Measurements from ENCODE around the gene NTN1. TPM values are rescaled to one million over a fixed set of nuclear protein-coding genes. Genes with fewer than 3 reads are reported as not detected.

NTN1 gene
- total and polyA plus RNA-seq, 2 donors from 2014 or later = 1.8 TPM

- H3K27me3 ChIP-seq (ENCODE audit: control insufficient read depth, insufficient read depth, low read length) = no peaks in the 10 kb centered on the region
- no peak overlapping the region for H3K9ac ChIP-seq (ENCODE audit: low read length in 3 of 3)
- DNase-seq (no peak), FAIRE-seq (no peak)
- TF ChIP-seq CTCF (IDR thresholded peaks at IDR 0.05; ENCODE audit: borderline replicate concordance, extremely low read depth, insufficient read depth) = no peak
- no peaks in the 10 kb centered on the region for H3K4me1 ChIP-seq (ENCODE audit: control insufficient read depth in 2 of 3, insufficient read depth in 2 of 3, low read depth in 1 of 3, low read length in 3 of 3)
- H3K4me3 ChIP-seq (ENCODE audit: low read length in 3 of 3) = no peak overlapping the region
- intact Hi-C loops (cut with DNase I) = no loop called here
- no peak overlapping the region for H3K27ac ChIP-seq (ENCODE audit: low read depth in 2 of 2, low read length in 2 of 2)
- no peaks in the 10 kb centered on the region for H3K36me3 ChIP-seq (ENCODE audit: control insufficient read depth in 2 of 3, insufficient read depth in 3 of 3, low read length in 3 of 3)
- H3K9me3 ChIP-seq (ENCODE audit: control insufficient read depth in 2 of 3, insufficient read depth in 1 of 3, low read length in 3 of 3) = no peaks in the 10 kb centered on the region
Observed at GRCh38 chr17:9179602-9180001, 158.3 kb downstream of the NTN1 start.

- Histone ChIP-seq H3K27me3 (ENCODE audit: control insufficient read depth, insufficient read depth, low read length) (no peaks in the 10 kb centered on the region), H3K36me3 (ENCODE audit: control insufficient read depth in 2 of 3, insufficient read depth in 3 of 3, low read length in 3 of 3) (no peaks in the 10 kb centered on the region), H3K9ac (ENCODE audit: low read length in 3 of 3) (no peak overlapping the region), H3K4me3 (ENCODE audit: low read length in 3 of 3) (no peak overlapping the region), H3K9me3 (ENCODE audit: control insufficient read depth in 2 of 3, insufficient read depth in 1 of 3, low read length in 3 of 3) (no peaks in the 10 kb centered on the region), H3K4me1 (ENCODE audit: control insufficient read depth in 2 of 3, insufficient read depth in 2 of 3, low read depth in 1 of 3, low read length in 3 of 3) (no peaks in the 10 kb centered on the region), H3K27ac (ENCODE audit: low read depth in 2 of 2, low read length in 2 of 2) (no peak overlapping the region)
- no peak for FAIRE-seq
- DNase-seq = no peak
- intact Hi-C loops (cut with DNase I) = no loop called here
- no peak for TF ChIP-seq CTCF (IDR thresholded peaks at IDR 0.05; ENCODE audit: borderline replicate concordance, extremely low read depth, insufficient read depth)
Observed at GRCh38 chr17:9181640-9182039, 160.3 kb downstream of the NTN1 start.

GRCh38 chr17:9183306-9183705, 162.0 kb downstream of the NTN1 start:
- intact Hi-C loops (cut with DNase I) = no loop called here
- no peak overlapping the region for H3K4me3 ChIP-seq (ENCODE audit: low read length in 3 of 3)
- H3K36me3 ChIP-seq (ENCODE audit: control insufficient read depth in 2 of 3, insufficient read depth in 3 of 3, low read length in 3 of 3) = no peaks in the 10 kb centered on the region
- FAIRE-seq (no peak), DNase-seq (no peak)
- H3K27me3 ChIP-seq (ENCODE audit: control insufficient read depth, insufficient read depth, low read length) = no peaks in the 10 kb centered on the region
- H3K9me3 ChIP-seq (ENCODE audit: control insufficient read depth in 2 of 3, insufficient read depth in 1 of 3, low read length in 3 of 3) = no peaks in the 10 kb centered on the region
- no peaks in the 10 kb centered on the region for H3K4me1 ChIP-seq (ENCODE audit: control insufficient read depth in 2 of 3, insufficient read depth in 2 of 3, low read depth in 1 of 3, low read length in 3 of 3)
- TF ChIP-seq CTCF (IDR thresholded peaks at IDR 0.05; ENCODE audit: borderline replicate concordance, extremely low read depth, insufficient read depth) = no peak
- H3K9ac ChIP-seq (ENCODE audit: low read length in 3 of 3) = no peak overlapping the region
- H3K27ac ChIP-seq (ENCODE audit: low read depth in 2 of 2, low read length in 2 of 2) = no peak overlapping the region

- intact Hi-C loops (cut with DNase I) = no loop called here
- no peaks in the 10 kb centered on the region for H3K4me1 ChIP-seq (ENCODE audit: control insufficient read depth in 2 of 3, insufficient read depth in 2 of 3, low read depth in 1 of 3, low read length in 3 of 3)
- H3K27ac ChIP-seq (ENCODE audit: low read depth in 2 of 2, low read length in 2 of 2) = no peak overlapping the region
- no peaks in the 10 kb centered on the region for H3K27me3 ChIP-seq (ENCODE audit: control insufficient read depth, insufficient read depth, low read length)
- DNase-seq (no peak), FAIRE-seq (no peak)
- H3K36me3 ChIP-seq (ENCODE audit: control insufficient read depth in 2 of 3, insufficient read depth in 3 of 3, low read length in 3 of 3) = no peaks in the 10 kb centered on the region
- H3K4me3 ChIP-seq (ENCODE audit: low read length in 3 of 3) = no peak overlapping the region
- TF ChIP-seq CTCF (IDR thresholded peaks at IDR 0.05; ENCODE audit: borderline replicate concordance, extremely low read depth, insufficient read depth) = no peak
- H3K9ac ChIP-seq (ENCODE audit: low read length in 3 of 3) = no peak overlapping the region
- no peaks in the 10 kb centered on the region for H3K9me3 ChIP-seq (ENCODE audit: control insufficient read depth in 2 of 3, insufficient read depth in 1 of 3, low read length in 3 of 3)
Observed at GRCh38 chr17:9185142-9185541, 163.8 kb downstream of the NTN1 start.
